CD4-positive, alpha-beta T cell treated with Interleukin-2 at 100 ng/mL for 4 hours (primary cell): ENCODE results near the gene CISTR.
"Not testable (repeated sequence)": the region's sequence is repeated elsewhere in the genome, so short reads cannot be mapped to it uniquely, and the experiment has no call there.

Experiments
- DNase-seq: peaks from one replicate; pipeline ENCODE4 v3.0.0-alpha.2; 2020; ENCODE audit warnings: low spot score

The CISTR gene

DNA sequence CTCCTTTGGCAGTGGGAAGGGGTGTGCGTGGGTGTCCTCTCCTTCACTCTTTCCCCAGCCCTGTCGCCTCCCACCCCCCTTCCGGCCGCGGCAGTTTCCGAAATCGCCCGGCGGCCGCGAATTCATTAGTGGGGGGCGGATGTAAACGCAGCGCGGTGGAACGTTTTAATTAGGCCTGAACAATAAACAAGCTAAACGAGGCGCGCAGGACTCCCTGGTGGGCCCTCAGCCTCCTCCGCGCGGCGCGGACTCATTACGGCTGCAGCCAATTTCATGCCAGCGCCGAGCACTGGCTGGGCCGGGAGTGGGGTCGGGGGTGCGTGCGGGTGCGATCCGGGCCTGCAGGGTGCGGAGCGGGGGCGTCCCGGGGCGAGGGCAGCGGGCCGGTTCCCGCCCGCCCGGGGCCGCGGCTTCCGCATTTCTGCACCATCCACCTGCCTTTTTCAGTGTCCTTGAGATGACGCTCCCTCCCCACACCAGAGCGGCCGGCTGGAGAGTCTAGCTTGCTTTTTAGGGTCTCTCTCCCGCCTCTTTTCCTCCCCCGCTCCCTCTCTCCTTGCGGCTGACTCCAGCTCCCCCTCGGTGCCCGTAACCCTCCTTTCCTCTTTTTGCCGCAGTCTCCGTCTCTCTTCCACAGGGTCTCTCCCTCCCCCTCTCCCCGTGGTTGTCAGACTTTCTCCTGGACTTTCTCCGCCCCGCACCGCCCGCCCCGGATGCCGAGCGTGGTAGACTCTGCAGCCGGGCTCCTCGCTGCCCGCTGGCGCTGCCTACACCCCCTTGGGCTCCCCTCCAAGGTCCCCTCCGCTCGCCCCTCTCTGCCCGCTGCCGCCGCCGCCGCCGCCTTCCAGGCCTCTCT lies at the start of gene CISTR:
TSS of gene CISTR (minus strand) at position 644 of the 856 bp plus-strand sequence.
- peak; percentile 24 for DNase-seq

GRCh38 chr12:53798575-53798974 lies 46.8 kb upstream of the CISTR start:
- no peak for DNase-seq

DNA sequence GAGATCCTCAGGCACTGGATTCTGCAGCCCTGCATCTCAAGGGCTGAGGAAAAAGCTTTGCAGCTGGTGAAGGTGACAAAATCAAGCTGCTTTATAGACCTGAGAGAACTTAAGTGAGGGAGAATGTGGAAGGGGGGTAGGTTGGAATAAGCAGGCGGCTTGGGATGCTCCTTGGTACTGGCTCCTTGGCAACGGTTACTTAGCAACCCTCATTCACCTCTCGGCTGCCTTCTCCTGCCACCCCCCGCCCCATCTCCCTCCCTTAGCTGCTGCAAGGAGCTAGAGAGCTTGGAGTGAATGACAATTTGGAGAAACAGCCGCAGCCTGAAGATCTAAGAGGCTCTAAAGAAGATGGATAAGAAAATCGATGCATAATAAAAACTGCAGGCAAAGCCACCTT lies 44.1 kb upstream of the CISTR start:
- no peak for DNase-seq

DNA sequence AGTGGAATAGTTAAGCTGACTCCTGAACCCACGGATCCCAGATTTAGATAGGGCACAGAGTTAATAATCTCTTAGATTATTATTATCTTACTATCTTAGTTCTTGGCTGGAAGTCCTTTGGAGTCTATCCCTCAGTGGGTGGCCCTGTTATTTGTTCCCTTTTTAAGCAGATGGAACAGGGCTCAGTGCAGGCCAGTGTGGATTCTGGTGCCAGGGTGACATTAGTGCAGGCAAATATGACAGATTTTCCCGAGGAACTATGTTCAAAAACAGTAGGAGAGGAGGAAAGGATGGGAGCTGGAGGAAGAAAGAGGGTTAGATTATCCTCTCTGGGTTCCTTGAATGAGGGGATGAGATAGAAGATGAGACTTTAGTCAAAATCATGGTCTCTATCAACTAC lies 41.4 kb upstream of the CISTR start:
- DNase-seq: no peak

- peak; percentile 21 for DNase-seq
Measured at GRCh38 chr12:53791735-53792326, 40.1 kb upstream of the CISTR start.

DNA sequence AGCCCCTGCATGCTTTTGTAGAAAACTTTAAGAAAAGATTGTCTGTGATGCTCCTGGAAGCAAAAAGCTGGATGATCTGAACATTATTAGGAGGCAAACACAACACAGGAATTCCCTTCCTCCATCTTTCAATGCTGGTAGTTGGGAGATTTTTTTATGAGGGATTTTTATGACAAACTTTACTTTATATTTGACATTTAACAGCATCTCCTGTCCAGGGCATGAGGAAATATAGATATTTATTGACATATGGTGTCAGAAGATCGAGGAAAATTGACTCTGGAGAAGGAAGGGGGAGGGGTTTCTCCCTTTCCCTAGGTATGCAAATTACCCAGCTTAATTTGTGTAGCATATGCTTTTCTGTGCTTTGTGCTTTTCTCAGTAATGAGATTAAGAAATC lies 37.8 kb upstream of the CISTR start:
- no peak for DNase-seq

DNA sequence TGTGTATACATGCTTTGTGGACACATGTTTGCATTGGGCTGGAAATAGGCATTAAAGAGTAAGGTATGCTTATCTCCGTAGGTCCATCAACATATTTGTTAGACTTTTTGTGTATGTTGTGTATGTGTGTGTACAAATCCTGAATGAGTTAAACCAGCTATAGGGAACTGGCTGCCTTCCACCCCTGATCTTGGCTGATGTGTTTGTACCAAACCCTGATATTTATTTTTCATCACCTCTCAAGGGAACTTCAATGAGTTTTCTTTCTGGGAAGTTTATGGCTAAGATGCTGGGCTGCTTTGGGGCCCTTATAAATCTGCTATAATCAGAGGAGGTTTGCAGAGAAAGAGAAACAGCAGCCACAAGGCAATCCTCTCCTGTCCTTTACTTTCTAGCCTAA lies 37.1 kb upstream of the CISTR start:
- no peak for DNase-seq

GRCh38 chr12:53786411-53786810 lies 34.6 kb upstream of the CISTR start:
- no peak for DNase-seq

GRCh38 chr12:53785161-53785560 lies 33.4 kb upstream of the CISTR start:
- DNase-seq: no peak

- DNase-seq: no peak
Measured at GRCh38 chr12:53782093-53782703, 30.4 kb upstream of the CISTR start.

- DNase-seq: no peak
Measured at GRCh38 chr12:53781228-53781801, 29.5 kb upstream of the CISTR start.

DNA sequence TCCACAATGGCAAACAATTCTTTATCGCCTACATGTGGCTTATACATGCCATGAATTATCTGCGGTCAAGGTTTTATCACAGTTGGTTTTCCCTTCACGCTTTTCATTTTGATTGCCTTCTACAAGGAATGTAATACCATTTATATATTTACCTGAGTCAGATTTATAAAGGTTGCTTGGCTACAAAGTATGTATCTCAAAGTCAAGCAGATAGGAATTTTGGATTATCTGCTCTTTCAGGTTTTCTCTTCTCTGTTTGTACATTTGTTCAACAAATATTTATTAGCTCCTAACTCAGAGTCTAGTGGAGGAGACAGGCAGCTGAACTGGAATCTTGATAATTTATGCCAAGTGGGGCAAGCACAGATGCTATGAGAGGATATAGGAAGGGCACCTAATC lies 28.5 kb upstream of the CISTR start:
- no peak for DNase-seq

GRCh38 chr12:53779679-53780078 lies 27.9 kb upstream of the CISTR start:
- DNase-seq: not testable (repeated sequence)

GRCh38 chr12:53777936-53778644 lies 26.3 kb upstream of the CISTR start:
- no peak for DNase-seq

- DNase-seq: no peak
Measured at GRCh38 chr12:53777412-53777811, 25.6 kb upstream of the CISTR start.

- DNase-seq: no peak
Measured at GRCh38 chr12:53776872-53777271, 25.1 kb upstream of the CISTR start.

DNA sequence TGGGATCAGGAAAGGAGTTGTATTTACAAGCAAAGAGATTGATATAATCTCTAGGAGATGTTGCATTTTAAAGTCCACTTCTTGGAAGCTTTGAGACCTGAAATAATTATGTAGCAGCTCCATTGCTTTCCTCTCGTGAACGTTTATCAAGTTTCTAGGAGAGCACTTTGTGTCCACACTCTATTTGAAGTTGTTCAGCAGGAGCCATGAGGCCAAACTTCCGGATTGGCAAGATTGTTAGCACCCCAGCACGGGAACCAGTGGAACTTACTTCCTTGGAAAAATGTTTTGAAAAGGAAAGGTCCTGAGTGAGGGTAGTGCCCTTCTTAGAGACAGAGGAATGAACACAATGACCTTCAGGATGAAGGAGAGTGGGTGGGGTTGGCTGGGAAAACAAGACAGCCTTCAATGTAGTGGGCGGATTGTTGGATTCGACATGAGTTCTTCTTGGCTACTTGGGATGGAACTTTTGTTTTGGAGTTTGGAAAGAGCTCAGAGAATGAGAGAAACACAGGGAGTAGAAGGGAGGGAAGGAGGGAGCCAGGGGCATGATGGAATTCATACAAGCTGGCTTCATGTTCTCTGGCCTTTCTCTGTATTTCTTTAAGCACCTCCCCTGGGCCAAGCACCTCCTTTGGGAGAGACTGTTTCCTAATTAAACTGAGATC lies 23.8 kb upstream of the CISTR start:
- no peak for DNase-seq

- no peak for DNase-seq
Measured at GRCh38 chr12:53770281-53770680, 18.5 kb upstream of the CISTR start.

- no peak for DNase-seq
Measured at GRCh38 chr12:53768976-53769375, 17.2 kb upstream of the CISTR start.

- no peak for DNase-seq
Measured at GRCh38 chr12:53766881-53767280, 15.1 kb upstream of the CISTR start.

GRCh38 chr12:53765891-53766290 lies 14.1 kb upstream of the CISTR start:
- no peak for DNase-seq

GRCh38 chr12:53764615-53765014 lies 12.8 kb upstream of the CISTR start:
- no peak for DNase-seq
